Astrocyte (in vitro differentiated cells and primary cell): ENCODE measurements around the gene PCK2. TPM values are rescaled to one million over a fixed set of nuclear protein-coding genes. Genes with fewer than 3 reads are reported as not detected.

Source experiments
- DNase-seq: peaks from one replicate; pipeline ENCODE4 v3.0.0-alpha.2; 2010; ENCODE audit warnings: low read depth
- FAIRE-seq: peaks from 2 replicates; lab custom pipeline; 2011; peaks lifted over from hg19 to GRCh38; lab: Jason Lieb, UNC
- H2AFZ ChIP-seq: 2 replicates; pipeline ENCODE4 v1.6.0; 2012; ENCODE audit warnings: low read depth, low read length, inconsistent platforms
- H3K27ac ChIP-seq: 2 replicates; pipeline ENCODE4 v1.5.1; 2011; ENCODE audit warnings: low read depth, low read length, inconsistent platforms
- H3K27me3 ChIP-seq: 2 replicates; pipeline ENCODE4 v1.6.0; 2011; ENCODE audit warnings: low read length, inconsistent platforms; ENCODE audit not compliant: insufficient read depth
- H3K36me3 ChIP-seq: 2 replicates; pipeline ENCODE4 v1.5.1; 2011; ENCODE audit warnings: low read length, inconsistent platforms; ENCODE audit not compliant: insufficient read depth
- H3K4me1 ChIP-seq: 2 replicates; pipeline ENCODE4 v1.5.1; 2011; ENCODE audit warnings: low read length, inconsistent platforms; ENCODE audit not compliant: insufficient read depth
- H3K4me2 ChIP-seq: 2 replicates; pipeline ENCODE4 v1.6.0; 2012; ENCODE audit warnings: low read length, inconsistent platforms
- H3K4me3 ChIP-seq: 2 replicates; pipeline ENCODE4 v1.5.1; 2011; ENCODE audit warnings: low read depth, mild to moderate bottlenecking, low read length, inconsistent platforms; ENCODE audit not compliant: insufficient read depth
- H3K79me2 ChIP-seq: 2 replicates; pipeline ENCODE4 v1.6.0; 2012; ENCODE audit warnings: mild to moderate bottlenecking, low read length, inconsistent platforms; ENCODE audit not compliant: insufficient read depth
- H3K9ac ChIP-seq: 2 replicates; pipeline ENCODE4 v1.6.0; 2012; ENCODE audit warnings: mild to moderate bottlenecking, low read length, inconsistent platforms
- H3K9me3 ChIP-seq: 2 replicates; pipeline ENCODE4 v1.5.1; 2012; ENCODE audit warnings: low read depth, mild to moderate bottlenecking, low read length, inconsistent platforms; ENCODE audit not compliant: insufficient read depth
- H4K20me1 ChIP-seq: 2 replicates; pipeline ENCODE4 v1.6.0; 2012; ENCODE audit warnings: low read length, inconsistent platforms; ENCODE audit not compliant: insufficient read depth
- H3K27ac Mint-ChIP-seq: one replicate; pipeline ENCODE4 v1.8.0; 2021; ENCODE audit warnings: mild to moderate bottlenecking, mixed read lengths; ENCODE audit not compliant: unreplicated experiment
- H3K27me3 Mint-ChIP-seq: one replicate; pipeline ENCODE4 v1.8.0; 2021; ENCODE audit warnings: low read depth, mixed read lengths; ENCODE audit not compliant: unreplicated experiment
- H3K36me3 Mint-ChIP-seq: one replicate; pipeline ENCODE4 v1.8.0; 2021; ENCODE audit warnings: low read depth, mixed read lengths; ENCODE audit not compliant: unreplicated experiment
- H3K4me1 Mint-ChIP-seq: one replicate; pipeline ENCODE4 v1.8.0; 2021; ENCODE audit warnings: low read depth, mixed read lengths; ENCODE audit not compliant: unreplicated experiment
- H3K4me3 Mint-ChIP-seq: one replicate; pipeline ENCODE4 v1.8.0; 2021; ENCODE audit warnings: mild to moderate bottlenecking, moderate library complexity, mixed read lengths; ENCODE audit not compliant: unreplicated experiment
- H3K9me3 Mint-ChIP-seq: one replicate; pipeline ENCODE4 v1.8.0; 2021; ENCODE audit warnings: mild to moderate bottlenecking, mixed read lengths; ENCODE audit not compliant: unreplicated experiment
- CTCF ChIP-seq: IDR thresholded peaks from 2 replicates; pipeline ENCODE4 v1.5.1; 2011; ENCODE audit warnings: low read depth, mild to moderate bottlenecking, inconsistent platforms, low read length, moderate library complexity; ENCODE audit not compliant: insufficient read depth
- EZH2 ChIP-seq: IDR thresholded peaks from 2 replicates; pipeline ENCODE4 v1.6.1; 2012; ENCODE audit warnings: mild to moderate bottlenecking, low read length, inconsistent platforms; ENCODE audit not compliant: insufficient read depth
- total RNA-seq: library from RNA; stranded (reverse); gene quantifications from 2 replicates; pipeline ENCODE4 v1.2.1, GENCODE V29; 2021

PCK2 gene
- total RNA-seq, 1 donor from 2014 or later: 73.8 TPM

GRCh38 chr14:24085215-24085614, 8.9 kb upstream of the PCK2 start:
- TF ChIP-seq EZH2: no peak
- no peak for TF ChIP-seq CTCF
- FAIRE-seq (no peak), DNase-seq (no peak)
- Mint-ChIP-seq H3K4me1 (no peaks in the 10 kb centered on the region), H3K36me3 (no peaks in the 10 kb centered on the region), H3K9me3 (no peaks in the 10 kb centered on the region), H3K4me3 (no peak overlapping the region), H3K27ac (no peak overlapping the region), H3K27me3 (peaks cover 59% of the 10 kb centered on the region)
- Histone ChIP-seq H3K9me3 (no peaks in the 10 kb centered on the region), H3K27me3 (peaks cover 26% of the 10 kb centered on the region), H3K4me3 (no peak overlapping the region), H3K4me1 (peaks cover 10% of the 10 kb centered on the region), H4K20me1 (no peaks in the 10 kb centered on the region), H3K79me2 (no peaks in the 10 kb centered on the region), H3K9ac (no peak overlapping the region), H3K27ac (no peak overlapping the region), H2AFZ (no peak overlapping the region), H3K4me2 (no peak overlapping the region), H3K36me3 (no peaks in the 10 kb centered on the region)

- Histone ChIP-seq H3K4me3 (no peak overlapping the region), H3K9me3 (no peaks in the 10 kb centered on the region), H3K27me3 (peaks cover 20% of the 10 kb centered on the region), H3K9ac (no peak overlapping the region), H3K4me2 (no peak overlapping the region), H3K27ac (no peak overlapping the region), H2AFZ (no peak overlapping the region), H3K4me1 (peaks cover 3% of the 10 kb centered on the region), H3K79me2 (no peaks in the 10 kb centered on the region), H4K20me1 (no peaks in the 10 kb centered on the region), H3K36me3 (no peaks in the 10 kb centered on the region)
- peaks cover 52% of the 10 kb centered on the region for H3K27me3 Mint-ChIP-seq
- H3K4me1 Mint-ChIP-seq: no peaks in the 10 kb centered on the region
- no peaks in the 10 kb centered on the region for H3K36me3 Mint-ChIP-seq
- H3K4me3 Mint-ChIP-seq: no peak overlapping the region
- FAIRE-seq (no peak), DNase-seq (no peak)
- H3K9me3 Mint-ChIP-seq: no peaks in the 10 kb centered on the region
- TF ChIP-seq EZH2 (no peak), CTCF (no peak)
- no peak overlapping the region for H3K27ac Mint-ChIP-seq
Observed at GRCh38 chr14:24086193-24086955, 7.7 kb upstream of the PCK2 start.

GRCh38 chr14:24087004-24087403, 7.1 kb upstream of the PCK2 start:
- Histone ChIP-seq H3K27me3 (peaks cover 18% of the 10 kb centered on the region), H3K9me3 (no peaks in the 10 kb centered on the region), H3K4me3 (no peak overlapping the region), H3K4me1 (no peaks in the 10 kb centered on the region), H3K9ac (no peak overlapping the region), H3K27ac (no peak overlapping the region), H3K4me2 (no peak overlapping the region), H2AFZ (no peak overlapping the region), H4K20me1 (no peaks in the 10 kb centered on the region), H3K79me2 (no peaks in the 10 kb centered on the region), H3K36me3 (no peaks in the 10 kb centered on the region)
- H3K27ac Mint-ChIP-seq: no peak overlapping the region
- H3K9me3 Mint-ChIP-seq: no peaks in the 10 kb centered on the region
- H3K27me3 Mint-ChIP-seq: peaks cover 49% of the 10 kb centered on the region
- no peaks in the 10 kb centered on the region for H3K36me3 Mint-ChIP-seq
- no peak for TF ChIP-seq EZH2
- no peak for TF ChIP-seq CTCF
- H3K4me1 Mint-ChIP-seq: no peaks in the 10 kb centered on the region
- no peak overlapping the region for H3K4me3 Mint-ChIP-seq
- DNase-seq: no peak
- FAIRE-seq: no peak
